HL-60/S4 treated with retinoic acid at 250 ng/mL for 4 days and 3 days (cell line): ENCODE results near the gene DIAPH1.

Experiments used
- in situ Hi-C: fragments of 300-500 bp; cut with MboI; formaldehyde crosslinking; loops from 2 replicates; pipeline ENCODE4 v1.7.0; 2022; ENCODE audit warnings: low sequenced_read_pairs

DIAPH1 gene

DNA sequence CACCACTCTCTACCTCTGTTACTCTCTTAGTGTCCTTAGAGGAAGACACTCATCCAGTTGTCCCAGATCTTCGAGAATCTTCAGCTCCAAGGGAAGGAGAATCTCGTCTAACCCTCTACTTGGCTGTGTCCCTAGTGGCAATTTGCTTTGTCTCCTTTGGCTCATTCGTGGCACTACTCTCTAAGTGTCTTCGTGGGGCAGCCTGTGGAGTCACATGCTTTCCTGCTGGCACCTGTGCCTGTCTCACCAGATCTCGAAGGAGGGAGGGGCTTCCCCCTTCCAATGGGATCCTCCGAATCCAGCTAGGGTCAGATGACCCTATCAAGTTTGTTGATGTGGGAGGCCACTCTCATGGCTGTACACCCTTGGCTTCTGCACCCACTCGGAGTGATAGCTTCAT lies 131.7 kb downstream of the DIAPH1 start:
- in situ Hi-C loops: no loop called here

DNA sequence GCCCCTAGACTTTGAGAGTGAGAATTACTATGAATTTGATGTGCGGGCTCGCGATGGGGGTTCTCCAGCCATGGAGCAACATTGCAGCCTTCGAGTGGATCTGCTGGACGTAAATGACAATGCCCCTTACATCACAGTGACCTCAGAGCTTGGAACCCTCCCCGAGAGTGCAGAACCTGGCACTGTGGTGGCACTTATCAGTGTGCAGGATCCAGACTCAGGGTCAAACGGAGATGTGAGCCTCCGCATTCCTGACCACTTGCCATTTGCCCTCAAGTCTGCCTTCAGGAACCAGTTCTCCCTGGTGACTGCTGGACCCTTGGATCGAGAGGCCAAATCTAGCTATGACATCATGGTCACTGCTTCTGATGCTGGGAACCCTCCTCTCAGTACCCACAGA lies 132.7 kb downstream of the DIAPH1 start:
- in situ Hi-C loops: no loop called here

DNA sequence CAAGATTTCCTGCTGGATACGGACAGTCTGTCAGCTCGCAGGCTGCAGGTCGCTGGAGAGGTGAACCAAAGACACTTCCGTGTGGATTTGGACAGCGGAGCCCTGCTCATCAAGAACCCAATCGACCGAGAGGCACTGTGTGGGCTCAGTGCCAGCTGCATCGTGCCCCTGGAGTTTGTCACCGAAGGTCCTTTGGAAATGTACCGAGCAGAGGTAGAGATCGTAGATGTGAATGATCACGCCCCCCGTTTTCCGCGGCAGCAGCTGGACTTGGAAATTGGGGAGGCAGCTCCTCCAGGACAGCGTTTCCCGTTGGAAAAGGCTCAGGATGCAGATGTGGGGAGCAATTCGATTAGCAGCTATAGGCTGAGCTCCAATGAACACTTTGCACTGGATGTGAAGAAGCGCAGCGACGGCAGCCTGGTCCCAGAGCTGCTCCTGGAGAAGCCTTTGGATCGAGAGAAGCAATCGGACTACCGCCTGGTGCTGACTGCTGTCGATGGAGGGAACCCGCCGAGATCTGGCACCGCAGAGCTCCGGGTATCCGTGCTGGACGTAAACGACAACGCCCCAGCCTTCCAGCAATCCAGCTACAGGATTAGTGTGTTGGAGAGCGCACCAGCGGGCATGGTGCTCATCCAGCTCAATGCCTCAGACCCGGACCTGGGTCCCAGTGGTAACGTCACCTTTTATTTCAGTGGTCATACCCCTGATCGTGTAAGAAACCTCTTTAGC lies 133.3 kb downstream of the DIAPH1 start:
- in situ Hi-C loops: no loop called here

DNA sequence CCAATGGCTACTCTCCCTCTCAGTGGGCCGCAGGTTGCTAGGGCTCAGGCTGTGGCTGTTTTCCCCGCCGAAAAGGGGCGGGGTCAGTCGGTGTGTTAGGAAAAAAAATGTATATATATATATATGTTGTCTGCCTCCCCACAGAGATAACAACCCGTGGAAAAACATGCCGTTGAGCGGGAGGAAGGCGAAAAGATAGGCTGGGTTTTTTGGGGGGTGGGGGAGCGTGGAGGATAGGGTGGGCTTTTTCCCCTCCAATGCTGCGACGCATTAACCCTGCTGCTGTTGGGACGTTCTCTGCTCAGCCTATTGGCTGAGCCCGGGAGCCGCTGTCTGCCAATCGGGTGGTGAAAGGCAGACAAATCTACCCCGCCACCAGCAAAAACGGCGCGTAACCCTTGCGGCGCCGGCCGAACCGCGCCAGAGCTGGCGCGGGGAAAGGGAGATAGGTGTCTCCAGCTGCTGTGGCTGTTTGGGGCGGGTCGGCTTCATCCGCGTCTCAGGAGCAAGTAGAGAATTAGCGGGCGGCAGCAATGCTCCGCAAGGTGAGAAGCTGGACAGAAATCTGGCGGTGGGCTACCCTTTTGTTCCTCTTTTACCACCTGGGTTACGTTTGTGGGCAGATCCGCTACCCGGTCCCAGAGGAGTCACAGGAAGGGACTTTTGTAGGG lies 134.0 kb downstream of the DIAPH1 start, which contains the start of gene PCDHGC4:
Gene PCDHGC4 (plus strand): TSS at position 390 of the 671 bp plus-strand sequence. CDS start 144 bp downstream, at position 534.
- in situ Hi-C loops: no loop called here

DNA sequence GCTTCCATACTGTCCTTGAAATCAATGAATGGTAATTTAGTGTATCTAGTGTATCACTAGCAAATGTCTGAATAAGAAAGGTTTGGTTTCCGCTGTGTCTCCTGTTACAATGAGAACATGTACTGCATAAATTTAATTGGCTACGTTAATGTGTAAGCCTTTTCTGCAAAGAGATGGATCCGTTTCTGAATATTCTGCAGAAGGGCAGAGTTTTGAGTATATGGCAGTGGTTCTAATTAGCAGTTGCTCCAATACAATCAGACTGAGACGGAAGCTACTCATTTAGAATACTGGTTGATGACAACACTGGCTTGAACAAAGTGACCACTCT lies 134.5 kb downstream of the DIAPH1 start:
- in situ Hi-C loops: no loop called here

DNA sequence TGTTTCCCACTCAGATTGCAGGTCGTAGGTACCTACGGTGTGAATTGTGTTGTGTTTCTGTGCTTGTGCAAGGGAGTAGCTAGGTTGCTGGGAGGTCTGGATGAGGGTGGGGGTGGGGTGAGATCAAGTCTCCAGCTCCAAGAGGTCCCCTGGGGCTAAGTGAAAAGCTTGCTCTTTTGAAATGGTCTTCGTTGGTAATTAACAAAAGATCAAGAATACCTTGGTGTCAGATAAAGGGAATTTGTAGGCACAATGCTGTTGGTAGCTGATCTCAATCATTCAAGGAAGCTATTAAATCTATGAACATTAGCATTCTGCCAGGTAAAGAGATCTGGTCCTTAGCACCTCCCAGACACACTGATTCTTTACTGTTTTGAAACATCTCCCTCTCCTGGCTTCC lies 134.9 kb downstream of the DIAPH1 start:
- in situ Hi-C loops: no loop called here

DNA sequence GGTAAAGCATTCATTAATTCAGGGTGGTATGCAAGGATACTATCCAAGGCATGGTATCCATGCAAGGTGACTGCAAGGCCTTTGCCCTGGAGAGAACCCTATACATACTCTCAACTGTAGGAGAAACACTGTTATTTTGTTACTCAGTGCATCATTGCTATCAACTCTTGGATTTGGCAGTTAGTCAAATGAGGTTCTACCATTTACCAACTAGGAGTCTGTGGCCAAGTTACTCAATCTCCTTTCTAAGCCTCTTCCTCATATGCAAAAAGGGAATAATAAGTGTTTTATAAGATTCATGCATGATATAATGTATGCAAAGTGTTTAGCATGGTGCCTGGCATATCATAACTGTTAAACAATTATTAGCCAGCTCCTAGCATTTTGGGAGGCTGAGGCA lies 139.0 kb downstream of the DIAPH1 start:
- in situ Hi-C loops: no loop called here

DNA sequence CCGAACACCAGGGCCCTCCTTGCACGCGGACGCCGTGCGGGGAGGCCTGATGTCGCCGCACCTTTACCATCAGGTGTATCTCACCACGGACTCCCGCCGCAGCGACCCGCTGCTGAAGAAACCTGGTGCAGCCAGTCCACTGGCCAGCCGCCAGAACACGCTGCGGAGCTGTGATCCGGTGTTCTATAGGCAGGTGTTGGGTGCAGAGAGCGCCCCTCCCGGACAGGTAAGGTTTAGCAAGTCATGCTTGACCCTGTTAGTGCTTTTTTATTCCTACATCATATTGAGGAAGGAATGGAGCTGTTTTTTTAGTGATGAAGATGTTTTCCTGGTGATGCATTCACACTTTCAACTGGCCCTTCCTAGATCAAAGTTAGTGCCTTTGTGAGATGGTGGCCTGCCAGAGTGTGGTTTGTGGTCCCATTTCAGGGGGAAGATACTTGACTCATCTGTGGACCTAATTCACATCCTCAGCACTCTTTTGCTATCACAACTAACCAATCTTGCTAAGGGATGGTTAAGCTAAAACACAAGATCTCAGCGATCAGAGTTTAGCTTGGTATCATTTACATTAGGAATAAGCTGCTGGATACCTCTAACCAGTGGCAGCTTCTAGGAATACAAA lies 140.4 kb downstream of the DIAPH1 start:
- in situ Hi-C loops: no loop called here

DNA sequence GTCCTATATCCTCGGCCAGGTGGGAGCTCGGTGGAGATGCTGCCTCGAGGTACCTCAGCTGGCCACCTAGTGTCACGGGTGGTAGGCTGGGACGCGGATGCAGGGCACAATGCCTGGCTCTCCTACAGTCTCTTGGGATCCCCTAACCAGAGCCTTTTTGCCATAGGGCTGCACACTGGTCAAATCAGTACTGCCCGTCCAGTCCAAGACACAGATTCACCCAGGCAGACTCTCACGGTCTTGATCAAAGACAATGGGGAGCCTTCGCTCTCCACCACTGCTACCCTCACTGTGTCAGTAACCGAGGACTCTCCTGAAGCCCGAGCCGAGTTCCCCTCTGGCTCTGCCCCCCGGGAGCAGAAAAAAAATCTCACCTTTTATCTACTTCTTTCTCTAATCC lies 141.0 kb downstream of the DIAPH1 start:
- in situ Hi-C loops: no loop called here

DNA sequence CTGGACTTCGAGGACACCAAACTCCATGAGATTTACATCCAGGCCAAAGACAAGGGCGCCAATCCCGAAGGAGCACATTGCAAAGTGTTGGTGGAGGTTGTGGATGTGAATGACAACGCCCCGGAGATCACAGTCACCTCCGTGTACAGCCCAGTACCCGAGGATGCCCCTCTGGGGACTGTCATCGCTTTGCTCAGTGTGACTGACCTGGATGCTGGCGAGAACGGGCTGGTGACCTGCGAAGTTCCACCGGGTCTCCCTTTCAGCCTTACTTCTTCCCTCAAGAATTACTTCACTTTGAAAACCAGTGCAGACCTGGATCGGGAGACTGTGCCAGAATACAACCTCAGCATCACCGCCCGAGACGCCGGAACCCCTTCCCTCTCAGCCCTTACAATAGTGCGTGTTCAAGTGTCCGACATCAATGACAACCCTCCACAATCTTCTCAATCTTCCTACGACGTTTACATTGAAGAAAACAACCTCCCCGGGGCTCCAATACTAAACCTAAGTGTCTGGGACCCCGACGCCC lies 141.7 kb downstream of the DIAPH1 start:
- in situ Hi-C loops: no loop called here

DNA sequence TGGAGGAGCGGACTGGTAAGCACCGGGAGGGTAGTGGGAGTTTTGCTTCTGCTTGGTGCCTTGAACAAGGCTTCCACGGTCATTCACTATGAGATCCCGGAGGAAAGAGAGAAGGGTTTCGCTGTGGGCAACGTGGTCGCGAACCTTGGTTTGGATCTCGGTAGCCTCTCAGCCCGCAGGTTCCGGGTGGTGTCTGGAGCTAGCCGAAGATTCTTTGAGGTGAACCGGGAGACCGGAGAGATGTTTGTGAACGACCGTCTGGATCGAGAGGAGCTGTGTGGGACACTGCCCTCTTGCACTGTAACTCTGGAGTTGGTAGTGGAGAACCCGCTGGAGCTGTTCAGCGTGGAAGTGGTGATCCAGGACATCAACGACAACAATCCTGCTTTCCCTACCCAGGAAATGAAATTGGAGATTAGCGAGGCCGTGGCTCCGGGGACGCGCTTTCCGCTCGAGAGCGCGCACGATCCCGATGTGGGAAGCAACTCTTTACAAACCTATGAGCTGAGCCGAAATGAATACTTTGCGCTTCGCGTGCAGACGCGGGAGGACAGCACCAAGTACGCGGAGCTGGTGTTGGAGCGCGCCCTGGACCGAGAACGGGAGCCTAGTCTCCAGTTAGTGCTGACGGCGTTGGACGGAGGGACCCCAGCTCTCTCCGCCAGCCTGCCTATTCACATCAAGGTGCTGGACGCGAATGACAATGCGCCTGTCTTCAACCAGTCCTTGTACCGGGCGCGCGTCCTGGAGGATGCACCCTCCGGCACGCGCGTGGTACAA lies 142.5 kb downstream of the DIAPH1 start:
- in situ Hi-C loops: no loop called here

DNA sequence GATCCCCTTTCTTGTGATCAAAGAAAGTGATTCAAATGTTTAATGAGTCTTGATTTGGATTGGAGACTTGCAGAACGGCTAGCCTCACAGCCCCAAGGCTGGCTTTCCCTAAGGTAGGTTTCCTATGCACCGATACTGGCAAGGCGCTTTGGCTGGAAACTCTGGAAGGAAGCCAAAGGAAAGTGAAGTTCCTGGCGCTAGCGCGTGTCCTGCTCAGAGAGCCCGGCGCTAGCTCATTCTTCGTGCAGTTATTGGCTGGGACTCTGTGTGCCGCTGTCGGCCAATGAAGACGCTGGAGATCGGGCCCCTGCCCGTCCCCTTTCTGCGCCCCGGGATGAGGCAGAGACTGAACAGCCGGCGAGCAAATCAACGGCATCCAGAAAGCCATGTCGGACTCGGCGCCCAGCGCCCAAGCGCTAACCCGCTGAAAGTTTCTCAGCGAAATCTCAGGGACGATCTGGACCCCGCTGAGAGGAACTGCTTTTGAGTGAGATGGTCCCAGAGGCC lies 143.1 kb downstream of the DIAPH1 start, which contains the start of gene PCDHGC3:
Gene PCDHGC3 (plus strand): TSS at position 342 of the 507 bp plus-strand sequence. CDS start 151 bp downstream, at position 493.
- in situ Hi-C loops: no loop called here

DNA sequence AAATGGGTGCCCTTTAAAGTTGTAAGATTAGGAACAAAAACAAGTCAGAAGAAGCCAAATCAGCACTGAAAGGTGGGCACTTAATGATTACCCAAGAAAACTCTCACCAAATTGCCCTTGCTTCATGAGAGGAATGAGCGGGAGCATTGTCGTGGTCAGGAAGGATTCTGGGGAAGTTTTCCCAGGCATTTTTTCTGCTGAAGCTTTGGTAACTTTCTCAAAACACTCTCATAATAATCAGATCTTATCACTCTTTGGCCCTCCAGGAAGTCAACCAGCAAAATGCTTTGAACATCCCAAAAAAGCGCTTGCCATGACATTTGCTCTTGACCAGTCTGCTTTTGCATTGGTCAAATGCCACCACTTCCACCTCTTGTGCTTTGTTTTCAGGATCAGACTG lies 153.4 kb downstream of the DIAPH1 start:
- in situ Hi-C loops: no loop called here
